ENCODE data around the gene ZWILCH. TPM values are rescaled to one million over a fixed set of nuclear protein-coding genes. Genes with fewer than 3 reads are reported as not detected.

The ZWILCH gene
- total RNA-seq, 1 donor from 2014 or later: 9.7 TPM

- no peak for DNase-seq (ENCODE audit: low read depth)
These were observed 40.1 kb downstream of the ZWILCH start for GRCh38 chr15:66545255-66545654.

GRCh38 chr15:66555685-66556084 lies 50.6 kb downstream of the ZWILCH start:
- DNase-seq (ENCODE audit: low read depth): no peak

- DNase-seq (ENCODE audit: low read depth): no peak
These were observed 53.1 kb downstream of the ZWILCH start for GRCh38 chr15:66558271-66558670.

- DNase-seq (ENCODE audit: low read depth): no peak
These were observed 55.9 kb downstream of the ZWILCH start for GRCh38 chr15:66560856-66561525.

GRCh38 chr15:66563126-66563525 lies 58.0 kb downstream of the ZWILCH start:
- no peak for DNase-seq (ENCODE audit: low read depth)

- no peak for DNase-seq (ENCODE audit: low read depth)
These were observed 58.5 kb downstream of the ZWILCH start for GRCh38 chr15:66563566-66564110.

GRCh38 chr15:66564136-66565041 lies 59.3 kb downstream of the ZWILCH start:
- DNase-seq (ENCODE audit: low read depth): no peak

GRCh38 chr15:66565141-66565641 lies 60.1 kb downstream of the ZWILCH start:
- DNase-seq (ENCODE audit: low read depth): no peak

GRCh38 chr15:66565741-66566144 lies 60.6 kb downstream of the ZWILCH start, which contains the start of gene LCTL:
Gene LCTL (minus strand): TSS chr15:66565998. CDS start chr15:66565365, 633 bp downstream.
- peak; percentile 46 for DNase-seq (ENCODE audit: low read depth)

GRCh38 chr15:66566963-66567531 lies 61.9 kb downstream of the ZWILCH start:
- DNase-seq (ENCODE audit: low read depth): peak; percentile 56

GRCh38 chr15:66567897-66568296 lies 62.8 kb downstream of the ZWILCH start:
- no peak for DNase-seq (ENCODE audit: low read depth)

- no peak for DNase-seq (ENCODE audit: low read depth)
These were observed 64.5 kb downstream of the ZWILCH start for GRCh38 chr15:66569461-66570137.

- no peak for DNase-seq (ENCODE audit: low read depth)
These were observed 65.2 kb downstream of the ZWILCH start for GRCh38 chr15:66570327-66570726.

- DNase-seq (ENCODE audit: low read depth): no peak
These were observed 65.8 kb downstream of the ZWILCH start for GRCh38 chr15:66570842-66571478.

- no peak for DNase-seq (ENCODE audit: low read depth)
These were observed 67.0 kb downstream of the ZWILCH start for GRCh38 chr15:66572146-66572545.

- no peak for DNase-seq (ENCODE audit: low read depth)
These were observed 68.2 kb downstream of the ZWILCH start for GRCh38 chr15:66573348-66573718.

GRCh38 chr15:66573719-66574595 lies 68.8 kb downstream of the ZWILCH start:
- DNase-seq (ENCODE audit: low read depth): no peak

GRCh38 chr15:66574596-66574950 lies 69.4 kb downstream of the ZWILCH start:
- no peak for DNase-seq (ENCODE audit: low read depth)

- DNase-seq (ENCODE audit: low read depth): peak; percentile 55
These were observed 73.3 kb downstream of the ZWILCH start for GRCh38 chr15:66578286-66578875.

- DNase-seq (ENCODE audit: low read depth): peak; percentile 6
These were observed 75.5 kb downstream of the ZWILCH start for GRCh38 chr15:66580643-66581042.
